Prostate gland (tissue), 2 donors: Measurements from ENCODE around the gene CTBP1.

ENCODE experiments used
- CTCF ChIP-seq, 4 experiments: fragments of 200-600 bp in 2 of 4; fragments of 450-650 bp in 2 of 4; sonication (generic) in 2 of 4; IDR thresholded peaks; 1 replicate in 3 of 4; 2 replicates in 1 of 4; pipeline ENCODE4 v1.5.1; 2016 to 2019; ENCODE audit warnings: antibody characterized with exemption in 4 of 4, mild to moderate bottlenecking in 2 of 4, moderate library complexity in 2 of 4
- POLR2A ChIP-seq: fragments of 450-650 bp; IDR thresholded peaks from one replicate; pipeline ENCODE4 v1.6.1; 2016; ENCODE audit warnings: antibody characterized with exemption, mild to moderate bottlenecking
- POLR2AphosphoS5 ChIP-seq: sonication (generic); formaldehyde crosslinking; IDR thresholded peaks from one replicate; pipeline ENCODE4 v1.6.1; 2017; ENCODE audit warnings: antibody characterized with exemption

GRCh38 chr4:1205586-1206298 lies 43.2 kb downstream of the CTBP1 start:
- no peak for TF ChIP-seq CTCF (IDR thresholded peaks at IDR 0.05)
- no peak for TF ChIP-seq POLR2A
- TF ChIP-seq POLR2AphosphoS5, result no peak
